HG03066 (cell line): ENCODE measurements around the gene EFHD2.
"Not testable (repeated sequence)": the region's sequence is repeated elsewhere in the genome, so short reads cannot be mapped to it uniquely, and the experiment has no call there.

ENCODE experiments used
- ATAC-seq: cut with Tn5 transposase; IDR thresholded peaks from one replicate; pipeline ENCODE4 v1.9.1; 2021; ENCODE audit warnings: low read depth; ENCODE audit not compliant: unreplicated experiment

EFHD2 gene

DNA sequence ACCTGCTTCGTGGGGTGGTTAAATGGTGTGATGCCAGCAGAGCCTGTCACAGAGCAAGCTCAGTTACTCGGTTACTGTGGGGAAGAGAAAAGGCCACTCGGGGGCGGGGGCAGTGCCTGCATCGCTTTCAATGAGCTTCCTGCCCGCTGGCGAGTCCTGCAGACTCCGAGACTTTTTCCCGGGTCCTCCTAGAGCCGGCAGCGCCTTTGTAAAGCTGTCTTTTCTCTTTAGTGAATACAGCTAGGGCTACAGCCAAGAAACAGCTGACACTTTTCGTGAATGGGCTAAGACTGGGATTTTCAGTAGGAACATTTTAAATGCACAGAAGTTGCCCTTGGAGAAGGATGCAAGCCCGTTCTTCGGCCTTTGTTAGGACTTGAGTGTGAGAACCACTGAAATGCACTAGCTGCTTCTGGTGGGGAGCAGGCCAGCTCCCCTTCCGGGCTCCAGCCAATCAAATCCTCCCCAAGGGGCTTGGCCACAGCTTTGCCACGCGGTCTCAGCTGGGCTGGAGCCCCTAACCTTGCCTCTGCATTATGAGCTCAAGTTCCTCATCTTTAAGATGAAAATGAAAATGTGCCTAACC lies 23.4 kb upstream of the EFHD2 start:
- ATAC-seq: no peak

GRCh38 chr1:15388201-15388880 lies 21.3 kb upstream of the EFHD2 start:
- no peak for ATAC-seq

- not testable (repeated sequence) for ATAC-seq
These were observed 19.9 kb upstream of the EFHD2 start for GRCh38 chr1:15389828-15390227.

- no peak for ATAC-seq
These were observed 19.0 kb upstream of the EFHD2 start for GRCh38 chr1:15390667-15391066.

- no peak for ATAC-seq
These were observed 18.3 kb upstream of the EFHD2 start for GRCh38 chr1:15391366-15391765.

GRCh38 chr1:15393475-15394257 lies 16.0 kb upstream of the EFHD2 start:
- no peak for ATAC-seq

- ATAC-seq: no peak
These were observed 15.4 kb upstream of the EFHD2 start for GRCh38 chr1:15394258-15394690.

GRCh38 chr1:15397236-15397635 lies 12.5 kb upstream of the EFHD2 start:
- no peak for ATAC-seq

DNA sequence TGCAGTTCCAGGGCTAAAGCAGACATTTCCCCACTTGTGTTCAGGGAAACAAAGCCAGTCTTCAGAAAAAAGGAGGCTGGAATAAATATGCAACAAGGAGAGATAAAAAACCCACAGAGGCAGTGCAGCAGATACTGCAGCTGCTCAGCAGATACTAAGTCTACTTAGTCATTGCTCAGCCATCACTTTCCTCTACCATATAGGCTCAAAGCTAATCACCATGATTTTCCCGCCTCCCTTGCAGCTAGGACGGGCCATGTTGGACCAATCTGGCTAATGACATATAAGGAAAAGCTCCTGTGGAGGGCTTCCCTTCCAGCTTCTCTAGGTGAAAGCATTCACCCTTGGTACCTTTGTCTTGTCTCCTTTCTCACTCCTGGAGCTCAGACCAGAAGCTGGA lies 10.0 kb upstream of the EFHD2 start:
- no peak for ATAC-seq

- ATAC-seq: no peak
These were observed 9.1 kb upstream of the EFHD2 start for GRCh38 chr1:15400627-15401026.

GRCh38 chr1:15401391-15402055 lies 8.2 kb upstream of the EFHD2 start:
- no peak for ATAC-seq

DNA sequence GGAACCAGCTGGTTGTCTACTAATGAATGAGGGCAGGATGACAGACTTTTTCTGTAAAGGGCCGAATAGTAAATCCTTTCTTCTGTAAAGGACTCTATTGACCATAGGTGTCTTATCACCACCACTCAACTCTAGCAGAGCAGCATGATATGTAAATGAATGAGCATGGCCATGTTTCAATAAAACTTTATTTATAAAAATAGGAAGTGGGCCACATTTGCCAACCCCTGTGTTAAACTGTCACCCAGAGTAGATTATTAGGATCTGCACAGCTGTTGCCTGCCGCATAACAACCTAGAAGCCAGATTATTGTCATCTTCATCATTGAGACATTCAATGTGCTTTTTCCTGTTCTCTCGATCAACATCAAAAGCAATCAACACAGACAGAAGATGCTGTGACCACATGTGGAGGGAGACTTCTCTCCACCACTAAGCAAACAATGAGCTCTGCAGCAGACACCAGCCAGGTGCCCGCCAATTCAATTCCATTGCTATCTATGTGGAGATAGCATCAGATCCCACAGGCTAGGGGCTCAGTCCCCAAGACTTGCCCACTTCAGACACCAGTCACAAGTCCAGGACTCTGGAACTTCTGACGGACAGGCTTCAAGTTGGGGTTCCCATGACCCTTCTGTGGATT lies 6.8 kb upstream of the EFHD2 start:
- ATAC-seq: no peak

DNA sequence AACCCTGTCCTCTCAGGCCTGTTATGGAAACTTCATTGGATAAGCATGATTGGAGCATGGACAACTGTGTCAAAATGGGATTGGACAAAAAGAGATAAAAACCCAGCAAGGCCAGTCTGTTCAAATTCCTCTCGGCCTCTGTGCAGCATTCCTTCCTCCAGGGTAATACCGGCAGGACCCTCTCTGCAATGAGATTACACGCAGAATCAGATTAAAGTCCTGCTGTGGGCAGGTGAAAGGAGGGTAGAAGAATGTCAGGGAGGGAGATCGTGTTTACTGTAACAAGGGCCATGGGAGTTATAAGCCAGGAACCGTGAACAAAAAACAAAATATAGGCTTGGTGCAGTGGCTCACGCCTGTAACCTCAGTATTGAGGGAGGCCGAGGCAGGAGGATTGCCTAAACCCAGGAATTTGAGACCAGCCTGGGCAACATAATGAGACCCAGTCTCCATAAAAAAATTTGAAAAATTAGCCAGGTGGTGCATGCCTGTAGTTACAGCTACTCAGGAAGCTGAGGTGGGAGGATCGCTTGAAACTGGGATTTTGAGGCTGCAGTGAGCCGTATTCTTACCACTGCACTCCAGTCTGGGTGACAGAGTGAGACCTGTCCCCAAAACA lies 5.6 kb upstream of the EFHD2 start:
- ATAC-seq: no peak

- no peak for ATAC-seq
These were observed 4.4 kb upstream of the EFHD2 start for GRCh38 chr1:15405106-15405850.

GRCh38 chr1:15406614-15407559 lies 2.8 kb upstream of the EFHD2 start:
- no peak for ATAC-seq

GRCh38 chr1:15407580-15407979 lies 2.1 kb upstream of the EFHD2 start:
- no peak for ATAC-seq

DNA sequence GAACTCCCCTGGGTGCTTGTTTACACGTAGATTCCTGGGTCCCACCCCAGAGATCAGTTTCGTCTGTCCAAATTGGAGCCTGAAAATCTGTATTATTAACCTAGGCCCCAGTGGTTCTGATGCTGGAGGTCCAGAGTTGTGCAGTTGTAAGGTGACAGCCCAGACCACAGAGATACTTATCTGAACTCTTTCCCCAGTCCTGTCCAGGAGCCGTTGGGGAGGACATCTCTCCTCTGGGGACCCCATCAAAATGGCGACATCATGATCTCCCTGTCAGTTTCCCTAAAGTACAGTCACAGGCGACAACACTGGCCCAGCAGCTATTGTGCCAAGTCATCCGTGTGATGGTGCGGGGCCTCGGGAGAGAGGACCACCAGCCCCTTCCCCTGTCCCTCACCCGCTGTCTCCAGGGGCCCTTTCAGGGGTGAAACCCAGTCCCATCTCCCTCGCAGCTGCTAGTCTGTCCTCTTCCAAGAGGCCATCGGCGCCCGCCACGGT lies 749 bp upstream of the EFHD2 start:
- ATAC-seq: no peak

DNA sequence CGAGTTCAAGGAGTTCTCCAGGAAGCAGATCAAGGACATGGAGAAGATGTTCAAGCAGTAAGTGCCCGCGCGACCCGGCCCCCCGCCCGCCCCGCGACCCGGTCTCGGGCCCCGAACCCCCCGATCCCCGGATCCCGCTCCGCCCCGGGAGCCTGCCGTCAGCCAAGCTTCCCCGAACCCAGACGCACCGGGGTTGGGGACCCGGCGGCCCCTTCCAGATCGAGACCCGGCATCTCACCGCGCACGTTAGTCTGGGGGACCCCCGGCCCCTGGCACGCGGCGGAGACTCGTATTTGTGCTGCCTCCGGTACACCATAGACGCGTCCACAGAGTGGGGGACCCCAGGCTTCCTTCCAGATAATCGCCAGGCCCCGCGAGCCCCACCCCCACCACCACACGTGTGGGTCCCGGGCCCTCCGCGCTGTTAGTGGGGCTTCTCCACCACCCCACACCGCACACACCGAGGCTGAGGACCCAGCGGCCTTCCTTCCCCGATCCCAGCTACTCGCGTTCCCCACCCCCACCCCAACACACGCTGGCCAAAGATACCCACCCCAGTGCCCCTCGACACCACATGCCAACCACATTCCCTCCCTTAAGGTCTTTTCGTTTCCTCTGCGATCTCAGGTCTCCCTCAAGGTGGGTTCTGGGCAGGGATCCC lies 665 bp downstream of the EFHD2 start:
- no peak for ATAC-seq
